GM19438 (cell line): ENCODE measurements around the gene TMEM187.

Experiments used
- ATAC-seq: cut with Tn5 transposase; IDR thresholded peaks from one replicate; pipeline ENCODE4 v1.9.1; 2021; ENCODE audit warnings: low read depth; ENCODE audit not compliant: unreplicated experiment

TMEM187 gene

GRCh38 chrX:153953892-153954557, 18.5 kb upstream of the TMEM187 start:
- ATAC-seq: no peak

- no peak for ATAC-seq
Observed at GRCh38 chrX:153954558-153955227, 17.9 kb upstream of the TMEM187 start.

GRCh38 chrX:153955228-153955732, 17.3 kb upstream of the TMEM187 start:
- ATAC-seq: no peak

- no peak for ATAC-seq
Observed at GRCh38 chrX:153956044-153956907, 16.3 kb upstream of the TMEM187 start.

- no peak for ATAC-seq
Observed at GRCh38 chrX:153957224-153957623, 15.3 kb upstream of the TMEM187 start.

GRCh38 chrX:153958605-153959004, 13.9 kb upstream of the TMEM187 start:
- ATAC-seq: no peak

- no peak for ATAC-seq
Observed at GRCh38 chrX:153959649-153960048, 12.9 kb upstream of the TMEM187 start.

GRCh38 chrX:153960077-153960476, 12.5 kb upstream of the TMEM187 start:
- ATAC-seq: no peak

- ATAC-seq: no peak
Observed at GRCh38 chrX:153960786-153961185, 11.8 kb upstream of the TMEM187 start.

- ATAC-seq: no peak
Observed at GRCh38 chrX:153961292-153961691, 11.3 kb upstream of the TMEM187 start.

- ATAC-seq: no peak
Observed at GRCh38 chrX:153963546-153963945, 9.0 kb upstream of the TMEM187 start.

GRCh38 chrX:153964105-153964504, 8.4 kb upstream of the TMEM187 start:
- no peak for ATAC-seq

GRCh38 chrX:153965406-153965805, 7.1 kb upstream of the TMEM187 start:
- ATAC-seq: no peak

GRCh38 chrX:153966283-153966688, 6.3 kb upstream of the TMEM187 start:
- no peak for ATAC-seq

- no peak for ATAC-seq
Observed at GRCh38 chrX:153966841-153967535, 5.6 kb upstream of the TMEM187 start.

- ATAC-seq: no peak
Observed at GRCh38 chrX:153967536-153968224, 4.9 kb upstream of the TMEM187 start.

GRCh38 chrX:153968255-153968654, 4.3 kb upstream of the TMEM187 start:
- ATAC-seq: no peak

GRCh38 chrX:153968754-153969124, 3.8 kb upstream of the TMEM187 start:
- ATAC-seq: no peak

GRCh38 chrX:153969125-153969903, 3.2 kb upstream of the TMEM187 start:
- no peak for ATAC-seq
